Measurements from ENCODE around the gene MAP4K1.

The MAP4K1 gene

GRCh38 chr19:38542040-38542439 lies 75.7 kb downstream of the MAP4K1 start:
- H3K4me3 ChIP-seq (ENCODE audit: low read depth, low read length): no peak overlapping the region
- TF ChIP-seq CTCF (IDR thresholded peaks at IDR 0.05; ENCODE audit: low read depth, low read length): no peak

GRCh38 chr19:38539751-38540150 lies 78.0 kb downstream of the MAP4K1 start:
- H3K4me3 ChIP-seq (ENCODE audit: low read depth, low read length): no peak overlapping the region
- TF ChIP-seq CTCF (IDR thresholded peaks at IDR 0.05; ENCODE audit: low read depth, low read length): no peak

GRCh38 chr19:38538793-38539528 lies 78.8 kb downstream of the MAP4K1 start:
- no peak for TF ChIP-seq CTCF (IDR thresholded peaks at IDR 0.05; ENCODE audit: low read depth, low read length)
- H3K4me3 ChIP-seq (ENCODE audit: low read depth, low read length): no peak overlapping the region

- TF ChIP-seq CTCF (IDR thresholded peaks at IDR 0.05; ENCODE audit: low read depth, low read length): no peak
- H3K4me3 ChIP-seq (ENCODE audit: low read depth, low read length): no peak overlapping the region
These were observed 79.4 kb downstream of the MAP4K1 start for GRCh38 chr19:38538386-38538785.

All from WI38 (cell line).